Measurements from ENCODE around the gene PXDN.
"Not testable (repeated sequence)": the region's sequence is repeated elsewhere in the genome, so short reads cannot be mapped to it uniquely, and the experiment has no call there.

PXDN gene

GRCh38 chr2:1634681-1635341 is 109.5 kb downstream of the PXDN start:
- DNase-seq (ENCODE audit: low read depth in 2 of 2, low spot score in 1 of 2) = no peak

- DNase-seq (ENCODE audit: low read depth in 2 of 2, low spot score in 1 of 2) = no peak
These were observed 110.3 kb downstream of the PXDN start for GRCh38 chr2:1633936-1634587.

GRCh38 chr2:1633092-1633671 is 111.1 kb downstream of the PXDN start:
- DNase-seq (ENCODE audit: low read depth in 2 of 2, low spot score in 1 of 2) = no peak

- no peak for DNase-seq (ENCODE audit: low read depth in 2 of 2, low spot score in 1 of 2)
These were observed 111.8 kb downstream of the PXDN start for GRCh38 chr2:1632510-1632909.

- no peak for DNase-seq (ENCODE audit: low read depth in 2 of 2, low spot score in 1 of 2)
These were observed 112.3 kb downstream of the PXDN start for GRCh38 chr2:1632002-1632348.

GRCh38 chr2:1631292-1632001 is 112.9 kb downstream of the PXDN start:
- no peak for DNase-seq (ENCODE audit: low read depth in 2 of 2, low spot score in 1 of 2)

GRCh38 chr2:1628893-1629292 is 115.4 kb downstream of the PXDN start:
- DNase-seq (ENCODE audit: low read depth in 2 of 2, low spot score in 1 of 2) = no peak

- no peak for DNase-seq (ENCODE audit: low read depth in 2 of 2, low spot score in 1 of 2)
These were observed 116.5 kb downstream of the PXDN start for GRCh38 chr2:1627628-1628381.

GRCh38 chr2:1626271-1626681 is 118.0 kb downstream of the PXDN start:
- DNase-seq (ENCODE audit: low read depth in 2 of 2, low spot score in 1 of 2) = no peak

GRCh38 chr2:1625281-1626001 is 118.9 kb downstream of the PXDN start:
- no peak for DNase-seq (ENCODE audit: low read depth in 2 of 2, low spot score in 1 of 2)

GRCh38 chr2:1623906-1624445 is 120.3 kb downstream of the PXDN start:
- no peak for DNase-seq (ENCODE audit: low read depth in 2 of 2, low spot score in 1 of 2)

GRCh38 chr2:1622521-1623200 is 121.7 kb downstream of the PXDN start:
- DNase-seq (ENCODE audit: low read depth in 2 of 2, low spot score in 1 of 2) = no peak

- not testable (repeated sequence) for DNase-seq (ENCODE audit: low read depth in 2 of 2, low spot score in 1 of 2)
These were observed 122.3 kb downstream of the PXDN start for GRCh38 chr2:1621976-1622375.

GRCh38 chr2:1621501-1621900 is 122.8 kb downstream of the PXDN start:
- no peak for DNase-seq (ENCODE audit: low read depth in 2 of 2, low spot score in 1 of 2)

GRCh38 chr2:1621041-1621440 is 123.3 kb downstream of the PXDN start:
- no peak for DNase-seq (ENCODE audit: low read depth in 2 of 2, low spot score in 1 of 2)

- no peak for DNase-seq (ENCODE audit: low read depth in 2 of 2, low spot score in 1 of 2)
These were observed 124.2 kb downstream of the PXDN start for GRCh38 chr2:1620081-1620480.

GRCh38 chr2:1619556-1619955 is 124.8 kb downstream of the PXDN start:
- DNase-seq (ENCODE audit: low read depth in 2 of 2, low spot score in 1 of 2) = no peak

GRCh38 chr2:1618974-1619373 is 125.3 kb downstream of the PXDN start:
- no peak for DNase-seq (ENCODE audit: low read depth in 2 of 2, low spot score in 1 of 2)

GRCh38 chr2:1618191-1618961 is 125.9 kb downstream of the PXDN start:
- no peak for DNase-seq (ENCODE audit: low read depth in 2 of 2, low spot score in 1 of 2)
